T-cell (primary cell): Measurements from ENCODE around the gene HAGHL. TPM values are rescaled to one million over a fixed set of nuclear protein-coding genes. Genes with fewer than 3 reads are reported as not detected.

Experiments
- ATAC-seq, 4 experiments: fragments of 200-7000 bp in 3 of 4; fragments of 150-1000 bp in 1 of 4; cut with Tn5 transposase; replicated peaks in 1 of 4; 1 replicate in 3 of 4; 2 replicates in 1 of 4; pipeline ENCODE4 v1.10.0; 2021; ENCODE audit warnings: moderate library complexity in 3 of 4, mild to moderate bottlenecking in 2 of 4, moderate number of reproducible peaks in 1 of 4
- CTCF ChIA-PET, 2 donors: fragments of 300-600 bp; sonication (Branson Sonifier 250); formaldehyde crosslinking; loops; one replicate each; lab custom pipeline; 2022; ENCODE audit warnings: antibody characterized with exemption in 2 of 2; lab: Charles Lee
- POLR2A ChIA-PET, 2 donors: fragments of 300-600 bp; sonication (Branson Sonifier 250); formaldehyde crosslinking; loops; one replicate each; lab custom pipeline; 2022; ENCODE audit warnings: antibody characterized with exemption in 2 of 2; lab: Charles Lee
- DNase-seq, 35 experiments: peaks; one replicate each; pipeline versions ENCODE4 v3.0.0 to v3.0.0-alpha.2; 2013 to 2023
- H3K27ac ChIP-seq: one replicate; pipeline ENCODE4 v1.5.1; 2013; ENCODE audit warnings: low read length
- H3K27me3 ChIP-seq, 2 experiments: replicated peaks in 1 of 2; 1 replicate in 1 of 2; 2 replicates in 1 of 2; pipeline versions ENCODE4 v1.6.1 to v1.7.0; 2013; ENCODE audit warnings: low read length in 1 of 2, mixed read lengths in 1 of 2; ENCODE audit not compliant: control insufficient read depth in 2 of 2, insufficient read depth in 2 of 2; ENCODE audit errors: extremely low read depth in 1 of 2
- H3K36me3 ChIP-seq, 2 donors: 1 replicate in 1 of 2; 2 replicates in 1 of 2; pipeline versions ENCODE4 v1.6.1 to v1.7.0; 2013; ENCODE audit warnings: low read length in 1 of 2; ENCODE audit not compliant: control insufficient read depth in 2 of 2, insufficient read depth in 1 of 2; ENCODE audit errors: extremely low read depth in 1 of 2
- H3K4me1 ChIP-seq, 2 experiments: 1 replicate in 1 of 2; 2 replicates in 1 of 2; pipeline versions ENCODE4 v1.6.1 to v1.7.0; 2013; ENCODE audit warnings: low read length in 2 of 2, mixed read lengths in 1 of 2; ENCODE audit not compliant: insufficient read depth in 2 of 2, control insufficient read depth in 1 of 2; ENCODE audit errors: extremely low read depth in 1 of 2
- H3K4me3 ChIP-seq, 2 donors: 1 replicate in 1 of 2; 2 replicates in 1 of 2; pipeline versions ENCODE4 v1.5.1 to v1.7.0; 2013; ENCODE audit warnings: mild to moderate bottlenecking in 2 of 2, low read length in 1 of 2, moderate library complexity in 1 of 2; ENCODE audit not compliant: control insufficient read depth in 1 of 2; ENCODE audit errors: extremely low read depth in 1 of 2
- H3K9me3 ChIP-seq: 2 replicates; pipeline ENCODE4 v1.7.0; 2013
- H3K27ac Mint-ChIP-seq, 2 donors: one replicate each; pipeline ENCODE4 v1.8.0; 2020 to 2021; ENCODE audit warnings: mild to moderate bottlenecking in 2 of 2, mixed read lengths in 2 of 2
- H3K27me3 Mint-ChIP-seq, 2 donors: one replicate each; pipeline ENCODE4 v1.8.0; 2021 to 2022; ENCODE audit warnings: mixed read lengths in 2 of 2
- H3K36me3 Mint-ChIP-seq: one replicate; pipeline ENCODE4 v1.8.0; 2021; ENCODE audit warnings: mixed read lengths
- H3K4me1 Mint-ChIP-seq, 3 donors: one replicate each; pipeline ENCODE4 v1.8.0; 2020 to 2022; ENCODE audit warnings: mixed read lengths in 3 of 3, mild to moderate bottlenecking in 1 of 3
- H3K4me3 Mint-ChIP-seq, 3 donors: one replicate each; pipeline ENCODE4 v1.8.0; 2020 to 2022; ENCODE audit warnings: mild to moderate bottlenecking in 3 of 3, mixed read lengths in 3 of 3, moderate library complexity in 3 of 3
- H3K9me3 Mint-ChIP-seq, 3 donors: one replicate each; pipeline ENCODE4 v1.8.0; 2020 to 2022; ENCODE audit warnings: mixed read lengths in 3 of 3
- WGBS: methylation state at CpG from one replicate; pipeline ENCODE4 v1.1.5; 2013; ENCODE audit warnings: missing lambda C conversion rate; ENCODE audit not compliant: insufficient coverage; 5-methylcytosine and 5-hydroxymethylcytosine counted together
- total RNA-seq, 35 experiments: library from RNA in 6 of 35; stranded (reverse) in 6 of 35; fragments of 120-200 nt in 1 of 35; gene quantifications; one replicate each; pipeline versions ENCODE4 v1.2.1 to v1.2.4 and lab custom pipeline; 2013 to 2026

HAGHL gene
- total RNA-seq, 5 donors from 2014 or later (not counting 1 experiment from before 2014, with no cell fraction given), result 9.9 to 50.1 (median 31.6) TPM

DNA sequence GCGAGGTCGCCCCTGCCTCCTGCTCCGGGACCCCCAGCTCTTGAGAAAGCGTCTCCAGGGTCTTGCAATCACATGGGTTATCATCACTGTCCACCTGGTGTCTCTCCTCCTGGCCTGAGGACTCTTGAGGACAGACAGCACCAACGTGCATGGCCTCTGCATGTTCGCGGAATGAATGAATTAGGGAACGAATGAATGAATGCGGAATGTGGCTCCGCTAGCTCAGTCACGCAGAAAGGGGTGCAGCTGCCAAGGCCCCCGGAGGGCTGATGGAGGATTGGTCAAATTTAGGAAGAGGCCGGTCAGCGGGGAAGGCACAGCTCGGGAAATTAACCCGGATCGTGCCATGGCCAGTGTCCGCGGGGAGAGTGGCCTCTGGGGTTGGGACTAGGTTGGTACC is 24.6 kb upstream of the HAGHL start:
- H3K4me1 Mint-ChIP-seq, result peaks cover 0 to 29% (median 14%) of the 10 kb centered on the region in 3 donors
- no peak overlapping the region for H3K27ac Mint-ChIP-seq
- Histone ChIP-seq H3K4me3 (no peak overlapping the region), H3K27me3 (peaks cover 0 to 78% of the 10 kb centered on the region in 2 experiments), H3K9me3 (no peaks in the 10 kb centered on the region), H3K27ac (no peak overlapping the region), H3K4me1 (peaks cover 3 to 53% of the 10 kb centered on the region in 2 experiments), H3K36me3 (no peaks in the 10 kb centered on the region)
- H3K36me3 Mint-ChIP-seq, result no peaks in the 10 kb centered on the region
- ChIA-PET POLR2A (no interaction called here), CTCF (no interaction called here)
- no peak overlapping the region for H3K4me3 Mint-ChIP-seq
- H3K9me3 Mint-ChIP-seq, result no peaks in the 10 kb centered on the region
- H3K27me3 Mint-ChIP-seq, result peaks cover 12 to 36% of the 10 kb centered on the region in 2 donors
- ATAC-seq, result no peak
- 86% methylated on average over 19 of the region's 19 CpGs for WGBS
- no peak for DNase-seq

DNA sequence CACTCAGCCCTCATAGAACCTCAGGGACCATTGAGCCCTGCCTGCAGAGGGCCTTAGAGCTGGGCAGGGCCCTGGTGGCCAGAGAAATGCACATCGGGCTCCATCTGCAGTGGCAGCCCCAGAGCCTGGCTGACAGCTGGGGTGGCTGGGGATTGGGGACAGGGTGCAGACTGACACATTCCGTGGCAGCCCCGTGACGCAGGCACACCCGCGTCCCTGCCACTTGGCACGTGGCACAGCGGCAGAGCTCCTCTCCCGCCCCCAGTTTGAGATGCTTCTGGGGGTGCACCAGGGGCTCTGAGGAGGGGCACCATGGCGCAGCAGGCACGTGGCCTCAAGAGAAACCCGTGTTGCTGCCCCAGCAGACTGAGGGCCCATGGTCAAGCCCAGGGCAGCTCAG is 23.5 kb upstream of the HAGHL start:
- CTCF ChIA-PET, result no interaction called here
- 85% methylated on average over 12 of the region's 12 CpGs for WGBS
- no peak overlapping the region for H3K27ac Mint-ChIP-seq
- H3K9me3 ChIP-seq, result no peaks in the 10 kb centered on the region
- H3K4me3 Mint-ChIP-seq, result no peak overlapping the region
- peaks cover 20 to 43% of the 10 kb centered on the region in 2 donors for H3K27me3 Mint-ChIP-seq
- no peak overlapping the region for H3K4me3 ChIP-seq
- DNase-seq (no peak), ATAC-seq (no peak)
- no peaks in the 10 kb centered on the region for H3K36me3 ChIP-seq
- H3K9me3 Mint-ChIP-seq, result no peaks in the 10 kb centered on the region
- POLR2A ChIA-PET, result no interaction called here
- no peaks in the 10 kb centered on the region for H3K36me3 Mint-ChIP-seq
- H3K4me1 ChIP-seq, result peaks cover 3 to 48% of the 10 kb centered on the region in 2 experiments
- peaks cover 0 to 26% (median 14%) of the 10 kb centered on the region in 3 donors for H3K4me1 Mint-ChIP-seq
- no peak overlapping the region for H3K27ac ChIP-seq
- H3K27me3 ChIP-seq, result peaks cover 1 to 82% of the 10 kb centered on the region in 2 experiments

DNA sequence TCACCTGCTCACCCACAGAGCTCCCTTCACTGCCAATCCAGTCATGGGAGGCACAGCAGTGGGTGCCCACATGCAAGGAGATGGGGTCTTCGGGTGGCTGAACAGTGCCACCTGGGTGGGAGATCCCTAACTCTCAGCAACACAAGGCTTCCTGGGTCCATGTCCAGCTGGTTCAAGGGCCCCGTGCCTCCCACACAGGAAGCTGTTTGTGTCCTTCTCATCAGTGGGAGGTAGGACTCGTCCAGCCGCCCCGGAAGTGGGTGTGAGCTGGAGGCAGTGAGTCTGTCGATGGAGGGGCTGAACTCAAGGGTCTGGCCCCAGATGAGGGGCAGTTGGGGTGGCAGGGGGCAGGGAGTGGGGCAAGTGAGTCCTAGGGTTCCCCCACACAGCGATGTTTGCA is 22.9 kb upstream of the HAGHL start:
- H3K4me3 Mint-ChIP-seq, result no peak overlapping the region
- H3K27ac Mint-ChIP-seq, result no peak overlapping the region
- 75% methylated on average over 5 of the region's 7 CpGs for WGBS
- H3K4me1 Mint-ChIP-seq, result peaks cover 0 to 24% (median 11%) of the 10 kb centered on the region in 3 donors
- DNase-seq (no peak), ATAC-seq (no peak)
- H3K27me3 ChIP-seq, result peaks cover 7 to 86% of the 10 kb centered on the region in 2 experiments
- H3K9me3 ChIP-seq, result no peaks in the 10 kb centered on the region
- no peaks in the 10 kb centered on the region for H3K9me3 Mint-ChIP-seq
- ChIA-PET POLR2A (no interaction called here), CTCF (no interaction called here)
- H3K36me3 ChIP-seq, result no peaks in the 10 kb centered on the region
- H3K4me3 ChIP-seq, result no peak overlapping the region
- H3K4me1 ChIP-seq, result peaks cover under 1 to 42% of the 10 kb centered on the region in 2 experiments
- no peak overlapping the region for H3K27ac ChIP-seq
- peaks cover 22 to 50% of the 10 kb centered on the region in 2 donors for H3K27me3 Mint-ChIP-seq
- no peaks in the 10 kb centered on the region for H3K36me3 Mint-ChIP-seq

DNA sequence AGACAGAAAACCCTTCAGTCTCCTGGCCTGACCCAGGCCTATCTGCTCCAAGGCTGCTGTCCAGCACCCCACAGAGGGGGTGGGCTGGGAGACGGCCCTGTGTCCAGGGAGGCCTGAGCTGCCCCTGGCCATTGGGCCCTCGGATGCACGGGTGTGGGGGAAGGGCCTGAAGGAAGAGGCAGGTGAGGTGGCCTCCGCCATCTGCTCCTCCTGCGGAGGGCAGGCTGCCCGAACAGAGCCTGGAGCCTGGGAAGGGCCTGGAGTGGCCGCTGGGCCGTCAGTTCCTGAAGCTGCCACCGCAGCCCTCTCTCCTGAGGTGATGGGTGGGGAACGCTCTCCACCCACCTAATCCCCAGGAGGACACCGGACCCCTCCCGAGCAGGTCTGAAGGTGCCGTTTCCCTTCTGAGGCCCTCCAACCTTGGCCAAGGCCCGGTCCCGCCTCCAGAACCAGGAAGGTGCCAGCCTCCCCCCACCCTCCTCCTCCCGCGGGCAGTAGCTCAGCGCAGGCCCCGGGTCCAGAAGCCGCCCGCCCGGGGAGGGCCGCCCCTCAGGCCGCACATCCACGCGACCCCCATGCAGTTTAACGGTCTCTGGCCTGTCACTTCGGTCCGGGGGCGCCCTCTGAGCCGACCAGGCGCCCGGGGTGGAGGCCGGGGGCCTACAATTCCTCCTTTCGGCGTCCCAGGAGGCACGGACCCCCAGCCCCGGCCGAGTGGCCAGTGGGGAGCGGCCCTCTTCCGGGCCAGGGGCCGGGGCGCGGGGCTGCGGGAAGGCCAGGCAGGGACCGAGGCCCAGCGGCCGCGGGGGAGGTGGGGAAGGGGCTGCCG is 22.1 kb upstream of the HAGHL start:
- peak overlapping the region in 1 of 3 donors; percentile 51 for H3K4me3 Mint-ChIP-seq

DNA sequence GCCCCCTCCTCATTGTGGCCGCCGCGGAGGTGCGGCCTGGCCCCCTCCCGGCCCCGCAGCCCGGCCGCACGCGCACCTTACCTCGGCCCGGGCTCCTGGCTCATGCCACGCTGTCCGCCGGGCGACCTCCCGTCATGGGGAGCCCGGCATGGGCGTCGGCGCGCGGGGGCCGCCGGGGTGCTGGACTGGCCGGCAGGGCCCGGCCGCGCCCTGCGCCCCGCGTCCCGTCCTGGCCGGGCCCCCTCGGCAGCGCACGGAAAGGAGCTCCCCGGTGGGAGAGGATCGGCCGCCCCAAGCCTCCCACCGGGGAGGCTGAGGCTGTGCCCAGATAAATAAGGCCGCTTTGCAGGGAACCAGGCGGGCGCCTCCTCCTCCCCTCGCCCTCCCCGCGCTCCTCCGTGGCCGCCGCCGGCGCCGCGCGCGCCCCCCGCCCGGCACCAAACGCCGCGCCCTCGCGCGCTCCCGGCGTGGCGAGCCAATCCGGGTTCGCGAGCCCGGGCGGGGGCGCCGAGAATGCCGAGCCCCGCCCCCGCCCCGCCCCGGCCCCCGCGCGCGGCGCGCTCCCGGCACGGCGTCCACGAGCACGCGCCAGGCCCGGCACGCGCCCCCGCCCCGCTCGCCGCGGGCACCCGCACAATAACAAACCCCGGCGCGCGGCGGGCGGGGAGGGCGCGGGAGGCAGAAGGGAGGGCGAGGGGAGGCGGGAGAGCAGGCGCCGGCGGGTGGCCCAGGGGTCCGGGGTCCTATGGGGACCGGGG is 21.3 kb upstream of the HAGHL start, which contains the start of gene FBXL16:
FBXL16 (minus strand) TSS at position 371 of the 758 bp plus-strand sequence. CDS start 8,396 bp downstream, outside the sequence.
- Histone ChIP-seq H3K36me3 (no peaks in the 10 kb centered on the region), H3K27me3 (peaks cover 8 to 91% of the 10 kb centered on the region in 2 experiments), H3K9me3 (no peaks in the 10 kb centered on the region), H3K27ac (no peak within 1 kb of the TSS), H3K4me3 (no peak within 1 kb of the TSS), H3K4me1 (peaks cover 0 to 27% of the 10 kb centered on the region in 2 experiments)
- Mint-ChIP-seq H3K9me3 (no peaks in the 10 kb centered on the region), H3K36me3 (no peaks in the 10 kb centered on the region), H3K4me3 (peak within 1 kb of the TSS in 1 of 3 donors; percentile 54), H3K27ac (no peak within 1 kb of the TSS), H3K27me3 (peaks cover 26 to 64% of the 10 kb centered on the region in 2 donors), H3K4me1 (peaks cover 0 to 13% (median 5%) of the 10 kb centered on the region in 3 donors)
- no peak for DNase-seq
- 3% methylated on average over 95 of the region's 115 CpGs for WGBS
- ChIA-PET CTCF (no interaction called here), POLR2A (no interaction called here)
- peak in 3 of 4 experiments; percentile 26 to 39 (median 27) for ATAC-seq

More for the DNA sequence above, 22.1 kb upstream of the HAGHL start:
- Histone ChIP-seq H3K27ac (no peak overlapping the region), H3K27me3 (peaks cover 8 to 90% of the 10 kb centered on the region in 2 experiments), H3K4me3 (no peak overlapping the region), H3K36me3 (no peaks in the 10 kb centered on the region), H3K9me3 (no peaks in the 10 kb centered on the region), H3K4me1 (peaks cover 0 to 35% of the 10 kb centered on the region in 2 experiments)
- H3K4me1 Mint-ChIP-seq, result peaks cover 0 to 16% (median 8%) of the 10 kb centered on the region in 3 donors
- 12% methylated on average over 30 of the region's 50 CpGs for WGBS
- H3K27ac Mint-ChIP-seq, result no peak overlapping the region
- ChIA-PET CTCF (no interaction called here), POLR2A (interaction anchor here in 1 of 2 donors (0.6 kb wide), 1 partner anchor 23 kb away, joined by 4 read pairs; no protein-coding TSS in a partner anchor)
- DNase-seq (no peak), ATAC-seq (no peak)
- H3K36me3 Mint-ChIP-seq, result no peaks in the 10 kb centered on the region
- no peaks in the 10 kb centered on the region for H3K9me3 Mint-ChIP-seq
- H3K27me3 Mint-ChIP-seq, result peaks cover 26 to 57% of the 10 kb centered on the region in 2 donors
